BLaER1 (cell line): ENCODE measurements around the gene REPS1.

Source experiments
- H3K27ac ChIP-seq: shearing (Covaris generic); formaldehyde crosslinking; 2 replicates; pipeline ENCODE4 v1.8.1; 2022
- H3K27me3 ChIP-seq: shearing (Covaris generic); formaldehyde crosslinking; 2 replicates; pipeline ENCODE4 v1.8.1; 2022
- H3K36me3 ChIP-seq: shearing (Covaris generic); formaldehyde crosslinking; 2 replicates; pipeline ENCODE4 v1.8.1; 2022
- H3K4me1 ChIP-seq: shearing (Covaris generic); formaldehyde crosslinking; 2 replicates; pipeline ENCODE4 v1.8.1; 2022
- H3K4me2 ChIP-seq: shearing (Covaris generic); formaldehyde crosslinking; 2 replicates; pipeline ENCODE4 v1.8.1; 2022
- H3K4me3 ChIP-seq: shearing (Covaris generic); formaldehyde crosslinking; 2 replicates; pipeline ENCODE4 v1.8.1; 2022
- H3K9ac ChIP-seq: shearing (Covaris generic); formaldehyde crosslinking; 2 replicates; pipeline ENCODE4 v1.8.1; 2022
- H3K9me3 ChIP-seq: shearing (Covaris generic); formaldehyde crosslinking; 2 replicates; pipeline ENCODE4 v1.8.1; 2022
- H4K20me1 ChIP-seq: shearing (Covaris generic); formaldehyde crosslinking; 2 replicates; pipeline ENCODE4 v1.8.1; 2022
- Cebpa-rat ChIP-seq: shearing (Covaris generic); IDR thresholded peaks from 2 replicates; pipeline ENCODE4 v1.8.1; 2022

The REPS1 gene

GRCh38 chr6:138963119-138963518 lies 24.9 kb downstream of the REPS1 start:
- peaks cover 18% of the 10 kb centered on the region for H3K4me1 ChIP-seq
- H3K4me2 ChIP-seq: no peak overlapping the region
- peaks cover 44% of the 10 kb centered on the region for H4K20me1 ChIP-seq
- TF ChIP-seq Cebpa-rat: no peak
- H3K27me3 ChIP-seq: no peaks in the 10 kb centered on the region
- peaks cover 14% of the 10 kb centered on the region for H3K36me3 ChIP-seq
- H3K27ac ChIP-seq: no peak overlapping the region
- no peak overlapping the region for H3K4me3 ChIP-seq
- no peak overlapping the region for H3K9ac ChIP-seq
- H3K9me3 ChIP-seq: peaks cover 17% of the 10 kb centered on the region

GRCh38 chr6:138959521-138959920 lies 28.5 kb downstream of the REPS1 start:
- H3K27me3 ChIP-seq: no peaks in the 10 kb centered on the region
- H3K4me2 ChIP-seq: peak overlapping the region; percentile 78; the same call in 1 of the 2 replicates
- no peak for TF ChIP-seq Cebpa-rat
- peaks cover 14% of the 10 kb centered on the region for H3K36me3 ChIP-seq
- H3K27ac ChIP-seq: no peak overlapping the region
- H3K9ac ChIP-seq: no peak overlapping the region
- peaks cover 29% of the 10 kb centered on the region; the same call in 1 of the 2 replicates for H4K20me1 ChIP-seq
- peaks cover 17% of the 10 kb centered on the region for H3K9me3 ChIP-seq
- peaks cover 48% of the 10 kb centered on the region for H3K4me1 ChIP-seq
- H3K4me3 ChIP-seq: no peak overlapping the region

GRCh38 chr6:138958595-138958994 lies 29.5 kb downstream of the REPS1 start:
- peak overlapping the region; percentile 36; the same call in 1 of the 2 replicates for H3K9ac ChIP-seq
- peaks cover 33% of the 10 kb centered on the region; the same call in 1 of the 2 replicates for H4K20me1 ChIP-seq
- H3K27me3 ChIP-seq: no peaks in the 10 kb centered on the region
- H3K27ac ChIP-seq: peak overlapping the region; percentile 71
- H3K4me1 ChIP-seq: peaks cover 52% of the 10 kb centered on the region
- no peak for TF ChIP-seq Cebpa-rat
- H3K4me2 ChIP-seq: peak overlapping the region; percentile 78
- H3K36me3 ChIP-seq: peaks cover 14% of the 10 kb centered on the region; the same call in 1 of the 2 replicates
- no peak overlapping the region for H3K4me3 ChIP-seq
- peaks cover 21% of the 10 kb centered on the region for H3K9me3 ChIP-seq

- Histone ChIP-seq H3K27me3 (no peaks in the 10 kb centered on the region), H3K9me3 (peaks cover 20% of the 10 kb centered on the region), H3K4me3 (0 out of 2 replicates have a peak overlapping the region, but pooled peaks have one; percentile 38), H3K27ac (peak overlapping the region; percentile 71), H3K4me1 (peaks cover 55% of the 10 kb centered on the region), H3K4me2 (peak overlapping the region; percentile 78), H4K20me1 (peaks cover 33% of the 10 kb centered on the region; the same call in 1 of the 2 replicates), H3K36me3 (peaks cover 10% of the 10 kb centered on the region; the same call in 1 of the 2 replicates), H3K9ac (no peak overlapping the region; the same call in 1 of the 2 replicates)
- TF ChIP-seq Cebpa-rat: no peak
Observed at GRCh38 chr6:138957903-138958302, 30.1 kb downstream of the REPS1 start.

GRCh38 chr6:138957484-138957883 lies 30.6 kb downstream of the REPS1 start:
- H4K20me1 ChIP-seq: peaks cover 34% of the 10 kb centered on the region
- peak overlapping the region; percentile 71; the same call in 1 of the 2 replicates for H3K27ac ChIP-seq
- no peak for TF ChIP-seq Cebpa-rat
- H3K4me1 ChIP-seq: peaks cover 55% of the 10 kb centered on the region
- H3K9me3 ChIP-seq: peaks cover 17% of the 10 kb centered on the region
- H3K36me3 ChIP-seq: peaks cover 7% of the 10 kb centered on the region; the same call in 1 of the 2 replicates
- peak overlapping the region; percentile 78 for H3K4me2 ChIP-seq
- 0 out of 2 replicates have a peak overlapping the region, but pooled peaks have one; percentile 38 for H3K4me3 ChIP-seq
- no peaks in the 10 kb centered on the region for H3K27me3 ChIP-seq
- H3K9ac ChIP-seq: no peak overlapping the region

- H3K9ac ChIP-seq: no peak overlapping the region
- no peak for TF ChIP-seq Cebpa-rat
- H3K27ac ChIP-seq: peak overlapping the region; percentile 8; the same call in 1 of the 2 replicates
- peaks cover 55% of the 10 kb centered on the region for H3K4me1 ChIP-seq
- H3K27me3 ChIP-seq: no peaks in the 10 kb centered on the region
- peaks cover 9% of the 10 kb centered on the region for H3K9me3 ChIP-seq
- H3K4me3 ChIP-seq: no peak overlapping the region
- H3K4me2 ChIP-seq: peak overlapping the region; percentile 32; the same call in 1 of the 2 replicates
- peaks cover 40% of the 10 kb centered on the region for H4K20me1 ChIP-seq
- H3K36me3 ChIP-seq: peaks cover 3% of the 10 kb centered on the region; the same call in 1 of the 2 replicates
Observed at GRCh38 chr6:138956244-138956924, 31.7 kb downstream of the REPS1 start.

GRCh38 chr6:138955262-138955661 lies 32.8 kb downstream of the REPS1 start:
- Histone ChIP-seq H3K36me3 (no peaks in the 10 kb centered on the region), H3K4me1 (peaks cover 55% of the 10 kb centered on the region), H3K9ac (no peak overlapping the region), H3K4me3 (no peak overlapping the region), H4K20me1 (peaks cover 48% of the 10 kb centered on the region), H3K4me2 (no peak overlapping the region), H3K9me3 (peaks cover 4% of the 10 kb centered on the region; the same call in 1 of the 2 replicates), H3K27me3 (no peaks in the 10 kb centered on the region), H3K27ac (no peak overlapping the region)
- TF ChIP-seq Cebpa-rat: no peak

GRCh38 chr6:138953451-138953850 lies 34.6 kb downstream of the REPS1 start:
- Histone ChIP-seq H3K9me3 (peaks cover 4% of the 10 kb centered on the region; the same call in 1 of the 2 replicates), H3K27me3 (no peaks in the 10 kb centered on the region), H3K9ac (no peak overlapping the region), H3K4me1 (peaks cover 40% of the 10 kb centered on the region), H3K4me3 (no peak overlapping the region), H3K4me2 (peak overlapping the region; percentile 32), H4K20me1 (peaks cover 66% of the 10 kb centered on the region), H3K27ac (no peak overlapping the region), H3K36me3 (no peaks in the 10 kb centered on the region)
- TF ChIP-seq Cebpa-rat: no peak

GRCh38 chr6:138948546-138949179 lies 39.4 kb downstream of the REPS1 start:
- Histone ChIP-seq H3K27ac (no peak overlapping the region), H3K4me1 (peaks cover 15% of the 10 kb centered on the region), H3K4me2 (no peak overlapping the region), H3K4me3 (no peak overlapping the region), H3K9me3 (no peaks in the 10 kb centered on the region; the same call in 1 of the 2 replicates), H3K36me3 (peaks cover 27% of the 10 kb centered on the region), H3K27me3 (no peaks in the 10 kb centered on the region), H3K9ac (no peak overlapping the region), H4K20me1 (peaks cover 73% of the 10 kb centered on the region)
- TF ChIP-seq Cebpa-rat: no peak

- no peak for TF ChIP-seq Cebpa-rat
- H3K27me3 ChIP-seq: no peaks in the 10 kb centered on the region
- H3K9ac ChIP-seq: no peak overlapping the region
Observed at GRCh38 chr6:138948004-138948403, 40.0 kb downstream of the REPS1 start.

More at GRCh38 chr6:138948004-138948403, 40.0 kb downstream of the REPS1 start:
- Histone ChIP-seq H3K4me2 (no peak overlapping the region), H3K36me3 (peaks cover 31% of the 10 kb centered on the region), H3K4me3 (no peak overlapping the region), H3K9me3 (no peaks in the 10 kb centered on the region), H4K20me1 (peaks cover 66% of the 10 kb centered on the region), H3K27ac (no peak overlapping the region), H3K4me1 (peaks cover 12% of the 10 kb centered on the region)
